Measurements from ENCODE around the gene FAM120A. TPM values are rescaled to one million over a fixed set of nuclear protein-coding genes. Genes with fewer than 3 reads are reported as not detected.

The FAM120A gene
- total RNA-seq, 1 donor: 185 TPM

DNA sequence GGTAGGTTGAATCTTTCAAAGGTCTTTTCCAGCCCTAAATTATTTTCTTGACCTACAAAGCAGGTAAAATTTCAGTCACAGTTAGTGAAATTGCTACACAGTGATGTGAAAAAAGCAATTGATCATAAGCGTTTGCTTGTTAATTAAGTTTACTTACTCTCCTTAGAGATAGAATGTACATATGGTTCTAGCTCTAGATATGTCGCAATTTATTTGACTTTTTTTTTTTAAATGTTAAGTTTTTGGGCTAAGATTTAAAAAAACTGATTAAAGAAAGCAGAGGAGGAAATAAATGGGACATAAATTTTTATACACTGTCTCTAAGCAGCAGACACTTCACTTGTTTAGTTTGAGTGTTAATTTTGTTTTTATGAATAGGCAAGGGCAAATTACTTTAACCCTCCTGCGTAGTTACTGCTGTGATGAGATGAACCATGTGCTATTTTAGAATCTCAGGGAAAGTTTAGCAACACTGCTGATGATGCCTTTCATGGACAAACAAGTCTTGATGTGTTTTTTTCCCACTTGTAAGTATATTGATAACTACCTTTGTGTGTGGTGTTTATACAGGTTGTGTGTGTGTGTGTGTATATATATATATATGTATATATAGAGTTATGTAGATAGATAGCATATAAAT is 40.2 kb downstream of the FAM120A start:
- peak; percentile 87 for DNase-seq (ENCODE audit: low read depth)
- H3K4me3 ChIP-seq (ENCODE audit: low read depth, low read length): no peak overlapping the region
- TF ChIP-seq, protein P1, sequence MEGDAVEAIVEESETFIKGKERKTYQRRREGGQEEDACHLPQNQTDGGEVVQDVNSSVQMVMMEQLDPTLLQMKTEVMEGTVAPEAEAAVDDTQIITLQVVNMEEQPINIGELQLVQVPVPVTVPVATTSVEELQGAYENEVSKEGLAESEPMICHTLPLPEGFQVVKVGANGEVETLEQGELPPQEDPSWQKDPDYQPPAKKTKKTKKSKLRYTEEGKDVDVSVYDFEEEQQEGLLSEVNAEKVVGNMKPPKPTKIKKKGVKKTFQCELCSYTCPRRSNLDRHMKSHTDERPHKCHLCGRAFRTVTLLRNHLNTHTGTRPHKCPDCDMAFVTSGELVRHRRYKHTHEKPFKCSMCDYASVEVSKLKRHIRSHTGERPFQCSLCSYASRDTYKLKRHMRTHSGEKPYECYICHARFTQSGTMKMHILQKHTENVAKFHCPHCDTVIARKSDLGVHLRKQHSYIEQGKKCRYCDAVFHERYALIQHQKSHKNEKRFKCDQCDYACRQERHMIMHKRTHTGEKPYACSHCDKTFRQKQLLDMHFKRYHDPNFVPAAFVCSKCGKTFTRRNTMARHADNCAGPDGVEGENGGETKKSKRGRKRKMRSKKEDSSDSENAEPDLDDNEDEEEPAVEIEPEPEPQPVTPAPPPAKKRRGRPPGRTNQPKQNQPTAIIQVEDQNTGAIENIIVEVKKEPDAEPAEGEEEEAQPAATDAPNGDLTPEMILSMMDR (IDR thresholded peaks at IDR 0.05; ENCODE audit: insufficient read depth, low read depth, low read length): no peak

DNA sequence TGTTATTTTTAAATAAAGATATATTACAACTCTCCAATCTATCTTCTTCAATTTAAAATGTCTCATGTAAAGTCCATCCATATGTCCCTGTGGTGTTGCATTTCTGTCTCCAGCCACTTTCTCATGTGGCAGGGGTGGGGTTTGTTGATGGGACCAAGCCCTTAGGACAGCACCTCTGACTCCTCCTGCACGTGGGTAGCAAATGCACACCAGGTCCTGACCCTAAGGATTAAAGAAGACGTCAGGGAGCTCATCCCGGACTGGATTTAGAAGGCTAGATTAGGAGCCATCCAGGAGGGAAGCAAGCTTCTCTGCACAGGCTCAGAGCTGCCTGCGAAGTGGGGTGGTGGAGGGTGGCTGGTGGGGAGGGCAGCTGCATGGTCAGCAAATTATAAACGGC is 40.8 kb downstream of the FAM120A start:
- H3K4me3 ChIP-seq (ENCODE audit: low read depth, low read length): no peak overlapping the region
- peak; percentile 81 for DNase-seq (ENCODE audit: low read depth)
- TF ChIP-seq, protein P1 (IDR thresholded peaks at IDR 0.05; ENCODE audit: insufficient read depth, low read depth, low read length): no peak

DNA sequence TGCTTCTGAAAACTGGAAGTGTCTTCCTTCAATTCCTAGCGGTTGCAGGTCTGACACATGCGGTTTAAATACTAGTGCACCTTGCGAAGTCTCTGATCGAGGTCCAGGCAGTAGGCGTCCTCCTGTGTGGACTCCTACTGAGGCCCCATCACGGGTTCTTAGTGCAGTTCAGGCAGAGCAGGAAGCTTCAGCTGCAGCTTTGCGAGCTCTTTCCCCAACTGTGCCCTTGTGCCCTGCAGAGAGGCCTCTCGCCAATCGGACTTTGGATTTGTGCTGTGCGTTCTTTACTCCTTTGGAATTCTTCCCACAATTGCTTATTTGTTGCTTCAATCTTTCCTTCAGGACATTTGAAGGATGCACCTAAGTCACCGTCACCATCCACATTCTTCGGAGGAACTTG is 42.5 kb downstream of the FAM120A start:
- DNase-seq (ENCODE audit: low read depth): no peak
- no peak overlapping the region for H3K4me3 ChIP-seq (ENCODE audit: low read depth, low read length)
- TF ChIP-seq, protein P1 (IDR thresholded peaks at IDR 0.05; ENCODE audit: insufficient read depth, low read depth, low read length): no peak

DNA sequence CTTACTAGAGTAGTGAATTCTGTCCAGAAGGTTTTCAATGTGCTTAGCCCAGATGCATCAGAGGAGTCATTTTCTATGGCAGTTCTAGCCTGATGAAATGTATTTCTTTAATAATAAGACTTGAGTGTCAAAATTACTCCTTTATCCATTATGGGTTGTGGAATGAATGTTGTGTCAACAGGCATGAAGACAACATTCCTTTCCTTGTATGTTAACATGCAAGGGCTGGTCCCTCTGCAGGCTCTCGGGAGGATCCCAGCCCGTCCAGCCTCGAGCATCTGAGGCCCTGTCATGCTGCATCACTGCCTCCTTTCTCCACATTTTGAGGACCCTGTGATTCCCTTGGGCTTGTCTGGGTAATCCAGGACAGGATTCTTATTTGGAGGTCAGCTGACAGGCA is 44.8 kb downstream of the FAM120A start:
- H3K4me3 ChIP-seq (ENCODE audit: low read depth, low read length): no peak overlapping the region
- TF ChIP-seq, protein P1 (IDR thresholded peaks at IDR 0.05; ENCODE audit: insufficient read depth, low read depth, low read length): no peak
- DNase-seq (ENCODE audit: low read depth): no peak

DNA sequence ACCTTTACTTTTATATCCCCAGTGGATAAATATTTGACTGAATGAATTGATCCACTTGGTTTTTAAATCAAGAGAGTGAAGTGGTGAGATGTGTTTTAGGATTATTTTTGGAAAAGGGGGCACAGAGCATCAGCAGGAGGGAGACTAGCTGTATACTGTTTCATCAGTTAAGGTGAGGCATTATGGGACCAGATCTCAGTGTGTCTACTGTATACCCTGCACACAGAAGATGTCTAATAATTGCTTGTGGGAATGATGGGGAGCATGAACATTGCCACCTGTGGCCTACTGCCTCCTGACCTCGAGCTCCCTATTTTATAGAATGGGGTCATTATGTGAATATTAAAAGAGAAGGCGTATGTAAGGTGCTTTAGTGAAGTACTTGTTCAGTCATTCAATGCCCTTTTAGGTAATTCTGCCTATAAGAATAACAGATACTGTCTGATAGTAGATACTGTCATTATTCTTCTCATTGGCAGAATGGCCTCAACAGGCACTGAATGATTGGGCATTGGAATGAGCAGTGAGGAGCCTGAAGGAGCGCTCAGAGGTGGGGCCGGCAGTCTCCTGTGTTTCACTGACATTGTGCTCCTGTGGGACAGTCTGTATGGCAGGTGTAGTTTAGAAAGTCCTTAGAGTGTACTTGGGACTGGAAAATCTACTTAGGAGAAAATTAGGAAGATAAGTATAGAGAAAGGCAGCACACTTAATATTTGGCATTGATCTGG is 49.2 kb downstream of the FAM120A start:
- no peak for DNase-seq (ENCODE audit: low read depth)
- TF ChIP-seq, protein P1 (IDR thresholded peaks at IDR 0.05; ENCODE audit: insufficient read depth, low read depth, low read length): no peak
- H3K4me3 ChIP-seq (ENCODE audit: low read depth, low read length): peak overlapping the region; percentile 59

DNA sequence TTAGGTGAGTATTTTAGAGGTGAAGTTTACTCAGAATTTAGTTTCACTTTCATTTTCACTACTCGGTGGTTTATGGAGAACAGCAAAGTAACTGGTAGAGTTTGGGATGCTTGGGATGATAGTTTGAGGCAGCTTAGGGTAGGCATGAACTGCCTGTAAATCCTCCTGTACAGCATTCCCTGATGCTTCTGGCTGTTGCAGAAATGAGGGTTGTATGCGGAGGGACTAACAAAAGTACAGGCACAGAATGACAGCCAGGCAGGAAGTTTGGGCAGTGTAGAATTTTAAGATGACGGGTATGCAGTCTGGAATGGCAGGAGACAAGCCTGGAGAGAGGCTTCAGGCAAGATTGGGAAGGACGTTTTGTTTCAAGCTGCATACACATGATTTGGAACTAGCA is 49.9 kb downstream of the FAM120A start:
- peak; percentile 60 for DNase-seq (ENCODE audit: low read depth)
- peak overlapping the region; percentile 59 for H3K4me3 ChIP-seq (ENCODE audit: low read depth, low read length)
- TF ChIP-seq, protein P1 (IDR thresholded peaks at IDR 0.05; ENCODE audit: insufficient read depth, low read depth, low read length): no peak

Measured in fibroblast of villous mesenchyme (primary cell).